IMR-90 (cell line): ENCODE measurements around the gene TEPSIN. TPM values are rescaled to one million over a fixed set of nuclear protein-coding genes. Genes with fewer than 3 reads are reported as not detected.

ENCODE experiments used
- ATAC-seq: fragments of 200-7000 bp; cut with Tn5 transposase; 2 replicates; pipeline ENCODE4 v1.9.1; 2020; ENCODE audit warnings: low read depth, mild to moderate bottlenecking, moderate library complexity
- BruUV-seq: library from RNA; stranded (reverse); fragments of 400-500 nt; replicated peaks from 2 replicates; lab custom pipeline; 2021; lab: Mats Ljungman, UMichigan
- CTCF ChIA-PET: fragments of 300-600 bp; formaldehyde crosslinking; extraction: SDS; loops from one replicate; lab custom pipeline; 2021; ENCODE audit warnings: antibody characterized with exemption; lab: Yijun Ruan, JAX
- POLR2A ChIA-PET: fragments of 300-600 bp; sonication (Branson Sonifier 250); formaldehyde crosslinking; loops from one replicate; lab custom pipeline; 2022; ENCODE audit warnings: antibody characterized with exemption; ENCODE audit not compliant: unreplicated experiment; lab: Charles Lee
- DNase-seq: peaks from one replicate; pipeline ENCODE4 v3.0.0; 2013
- H2AFZ ChIP-seq: replicated peaks from 2 replicates; pipeline ENCODE3; 2013; ENCODE audit warnings: low read length, mild to moderate bottlenecking; ENCODE audit not compliant: poor library complexity
- H2AK5ac ChIP-seq: 2 replicates; pipeline ENCODE4 v1.6.1; 2013; ENCODE audit warnings: low read depth, low read length, inconsistent platforms
- H2AK9ac ChIP-seq: replicated peaks from 2 replicates; pipeline ENCODE3; 2013; ENCODE audit warnings: mild to moderate bottlenecking, low read depth, low read length, moderate library complexity; ENCODE audit not compliant: poor library complexity
- H2BK120ac ChIP-seq: 2 replicates; pipeline ENCODE4 v1.6.1; 2013; ENCODE audit warnings: low read depth, low read length, inconsistent platforms
- H2BK15ac ChIP-seq: 3 replicates; pipeline ENCODE4 v1.6.1; 2013; ENCODE audit warnings: low read depth, low read length, inconsistent platforms
- H2BK20ac ChIP-seq: 2 replicates; pipeline ENCODE4 v1.6.1; 2013; ENCODE audit warnings: low read depth, mild to moderate bottlenecking, inconsistent platforms, low read length, moderate library complexity
- H2BK5ac ChIP-seq: 2 replicates; pipeline ENCODE4 v1.6.1; 2013; ENCODE audit warnings: mild to moderate bottlenecking, low read depth, low read length, inconsistent platforms; ENCODE audit not compliant: poor library complexity, severe bottlenecking
- H3K14ac ChIP-seq: replicated peaks from 2 replicates; pipeline ENCODE4 v1.6.1; 2013; ENCODE audit warnings: low read depth, low read length, inconsistent platforms
- H3K18ac ChIP-seq: 2 replicates; pipeline ENCODE4 v1.6.1; 2013; ENCODE audit warnings: low read depth, low read length, control low read depth
- H3K23ac ChIP-seq: 2 replicates; pipeline ENCODE4 v1.6.1; 2013; ENCODE audit warnings: low read depth, low read length, inconsistent platforms
- H3K27ac ChIP-seq: 2 replicates; pipeline ENCODE4 v1.5.1; 2013; ENCODE audit warnings: mild to moderate bottlenecking, control low read depth, low read length; ENCODE audit not compliant: insufficient read depth
- H3K27me3 ChIP-seq: 2 replicates; pipeline ENCODE4 v1.6.1; 2013; ENCODE audit warnings: low read length; ENCODE audit not compliant: control insufficient read depth, insufficient read depth
- H3K36me3 ChIP-seq: 2 replicates; pipeline ENCODE4 v1.6.1; 2013; ENCODE audit warnings: low read length, mixed read lengths; ENCODE audit not compliant: control insufficient read depth, insufficient read depth
- H3K4ac ChIP-seq: 2 replicates; pipeline ENCODE4 v1.6.1; 2013; ENCODE audit warnings: low read depth, low read length, inconsistent platforms
- H3K4me1 ChIP-seq: 2 replicates; pipeline ENCODE4 v1.6.1; 2013; ENCODE audit warnings: low read length, mixed read lengths; ENCODE audit not compliant: control insufficient read depth, insufficient read depth
- H3K4me2 ChIP-seq: 2 replicates; pipeline ENCODE4 v1.6.1; 2013; ENCODE audit warnings: low read depth, mild to moderate bottlenecking, control low read depth, low read length, moderate library complexity
- H3K4me3 ChIP-seq: 2 replicates; pipeline ENCODE4 v1.5.1; 2013; ENCODE audit warnings: low read depth, mild to moderate bottlenecking, control low read depth, low read length, moderate library complexity; ENCODE audit not compliant: insufficient read depth
- H3K56ac ChIP-seq: 2 replicates; pipeline ENCODE4 v1.6.1; 2013; ENCODE audit warnings: low read length, inconsistent platforms; ENCODE audit not compliant: insufficient read depth; ENCODE audit errors: extremely low read depth
- H3K79me1 ChIP-seq, 2 experiments: 2 replicates each; pipeline ENCODE4 v1.6.1; 2013; ENCODE audit warnings: low read length in 2 of 2, inconsistent platforms in 1 of 2, low read depth in 1 of 2
- H3K9ac ChIP-seq: 2 replicates; pipeline ENCODE4 v1.6.1; 2013; ENCODE audit warnings: low read depth, low read length, control low read depth
- H3K9me1 ChIP-seq: 2 replicates; pipeline ENCODE4 v1.6.1; 2013; ENCODE audit warnings: low read length, inconsistent platforms; ENCODE audit not compliant: insufficient read depth
- H3K9me3 ChIP-seq: 2 replicates; pipeline ENCODE4 v1.6.1; 2013; ENCODE audit warnings: low read length; ENCODE audit not compliant: control insufficient read depth, insufficient read depth
- H4K20me1 ChIP-seq: 2 replicates; pipeline ENCODE4 v1.6.1; 2013; ENCODE audit warnings: low read length, inconsistent platforms; ENCODE audit not compliant: insufficient read depth
- H4K5ac ChIP-seq: 2 replicates; pipeline ENCODE4 v1.6.1; 2013; ENCODE audit warnings: mild to moderate bottlenecking, low read depth, low read length, control low read depth
- H4K8ac ChIP-seq, 2 experiments: 2 replicates each; pipeline ENCODE4 v1.6.1; 2013; ENCODE audit warnings: low read depth in 2 of 2, low read length in 2 of 2, control low read depth in 1 of 2, inconsistent platforms in 1 of 2
- H4K91ac ChIP-seq: 2 replicates; pipeline ENCODE4 v1.6.1; 2013; ENCODE audit warnings: low read depth, low read length, inconsistent platforms; ENCODE audit not compliant: insufficient read depth
- BHLHE40 ChIP-seq: fragments of 150-350 bp; IDR thresholded peaks from 2 replicates; pipeline ENCODE4 v1.6.1; 2016; ENCODE audit warnings: mild to moderate bottlenecking, low read depth, low read length
- CHD1 ChIP-seq: IDR thresholded peaks from 2 replicates; pipeline ENCODE4 v1.6.1; 2012; ENCODE audit warnings: low read depth, low read length, improper control_type of control experiment
- FOS ChIP-seq: fragments of 150-350 bp; IDR thresholded peaks from 2 replicates; pipeline ENCODE4 v1.6.1; 2016; ENCODE audit warnings: low read depth, low read length
- MAFK ChIP-seq: IDR thresholded peaks from 2 replicates; pipeline ENCODE4 v1.6.1; 2012; ENCODE audit warnings: low read depth, low read length, improper control_type of control experiment
- MAZ ChIP-seq: IDR thresholded peaks from 2 replicates; pipeline ENCODE4 v1.6.1; 2012; ENCODE audit warnings: low read depth, mild to moderate bottlenecking, low read length, improper control_type of control experiment, moderate library complexity, borderline replicate concordance
- POLR2A ChIP-seq: IDR thresholded peaks from 2 replicates; pipeline ENCODE4 v1.6.1; 2012; ENCODE audit warnings: mild to moderate bottlenecking, low read depth, low read length
- RAD21 ChIP-seq: IDR thresholded peaks from 2 replicates; pipeline ENCODE4 v1.6.1; 2012; ENCODE audit warnings: low read length, improper control_type of control experiment
- RCOR1 ChIP-seq: IDR thresholded peaks from 2 replicates; pipeline ENCODE4 v1.6.1; 2012; ENCODE audit warnings: mild to moderate bottlenecking, low read length, improper control_type of control experiment; ENCODE audit not compliant: insufficient replicate concordance
- RFX5 ChIP-seq: IDR thresholded peaks from 2 replicates; pipeline ENCODE4 v1.8.0; 2012; ENCODE audit warnings: low read depth, mild to moderate bottlenecking, low read length, moderate library complexity
- WGBS, 2 experiments: methylation state at CpG; one replicate each; pipeline versions ENCODE4 v1.1.5 to v1.1.7; 2013; ENCODE audit warnings: missing lambda C conversion rate in 2 of 2; ENCODE audit not compliant: insufficient read length in 1 of 2; ENCODE audit errors: extremely low coverage in 2 of 2; 5-methylcytosine and 5-hydroxymethylcytosine counted together
- dilution Hi-C: fragments of 300-500 bp; cut with HindIII; formaldehyde crosslinking; loops from one replicate; pipeline ENCODE4 v1.14.3; 2018; ENCODE audit warnings: low sequenced_read_pairs; ENCODE audit not compliant: unreplicated experiment
- in situ Hi-C: fragments of 300-500 bp; cut with MboI; formaldehyde crosslinking; loops from 3 replicates; pipeline ENCODE4 v1.14.3; 2019; ENCODE audit warnings: low sequenced_read_pairs, inconsistent platforms, mixed read lengths
- intact Hi-C: fragments of 100-400 bp; cut with micrococcal nuclease; formaldehyde crosslinking; loops from 2 replicates; pipeline ENCODE4 v1.10.0; 2022
- polyA plus RNA-seq, 3 experiments: library from polyadenylated mRNA; depleted of rRNA; stranded (reverse); fragments of >200 nt; gene quantifications; 2 replicates each; pipeline ENCODE4 v1.2.3, GENCODE V29; 2012; ENCODE audit warnings: low replicate concordance in 1 of 3
- total RNA-seq: library from RNA; depleted of rRNA; stranded (reverse); fragments of >200 nt; gene quantifications from 2 replicates; pipeline ENCODE4 v1.2.3, GENCODE V29; 2012
- TF ChIP-seq, protein P1 (sequence below): conservative IDR thresholded peaks from 2 replicates; pipeline ENCODE4 v1.5.1; 2012; ENCODE audit warnings: mild to moderate bottlenecking, low read depth, low read length, improper control_type of control experiment
- TF ChIP-seq, protein P2 (sequence below): fragments of 150-350 bp; IDR thresholded peaks from 2 replicates; pipeline ENCODE4 v1.6.1; 2016; ENCODE audit warnings: low read depth, mild to moderate bottlenecking, low read length, moderate library complexity, borderline replicate concordance

TEPSIN gene
- total and polyA plus RNA-seq, 2 of the 4 experiments (the other 2 are of a cell fraction), result 3.2 to 28.1 TPM

DNA sequence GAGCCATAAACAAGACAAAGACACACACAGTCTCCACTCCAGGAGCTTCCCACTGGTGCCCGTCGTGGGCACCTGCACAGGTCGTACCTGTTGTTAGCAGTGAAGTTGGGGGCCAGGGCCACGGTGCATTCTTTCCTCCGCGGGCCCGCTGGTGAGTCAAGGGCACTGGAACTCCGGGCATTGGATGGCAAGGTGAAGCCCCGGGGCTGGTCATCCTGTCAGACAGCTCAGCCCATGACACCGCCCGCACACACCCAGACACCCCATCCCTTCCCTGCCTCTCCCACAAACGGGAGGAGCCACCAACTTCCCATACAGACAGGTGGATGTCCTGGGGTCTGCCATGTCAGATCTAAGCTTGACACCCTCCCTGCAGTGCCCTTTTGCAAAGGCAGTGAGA lies 32.2 kb downstream of the TEPSIN start:
- no peak for TF ChIP-seq FOS
- no peak for TF ChIP-seq POLR2A
- TF ChIP-seq BHLHE40, result no peak
- TF ChIP-seq MAFK, result no peak
- no peak for TF ChIP-seq RFX5
- no peak for TF ChIP-seq RAD21
- TF ChIP-seq MAZ, result no peak
- TF ChIP-seq, protein P1, sequence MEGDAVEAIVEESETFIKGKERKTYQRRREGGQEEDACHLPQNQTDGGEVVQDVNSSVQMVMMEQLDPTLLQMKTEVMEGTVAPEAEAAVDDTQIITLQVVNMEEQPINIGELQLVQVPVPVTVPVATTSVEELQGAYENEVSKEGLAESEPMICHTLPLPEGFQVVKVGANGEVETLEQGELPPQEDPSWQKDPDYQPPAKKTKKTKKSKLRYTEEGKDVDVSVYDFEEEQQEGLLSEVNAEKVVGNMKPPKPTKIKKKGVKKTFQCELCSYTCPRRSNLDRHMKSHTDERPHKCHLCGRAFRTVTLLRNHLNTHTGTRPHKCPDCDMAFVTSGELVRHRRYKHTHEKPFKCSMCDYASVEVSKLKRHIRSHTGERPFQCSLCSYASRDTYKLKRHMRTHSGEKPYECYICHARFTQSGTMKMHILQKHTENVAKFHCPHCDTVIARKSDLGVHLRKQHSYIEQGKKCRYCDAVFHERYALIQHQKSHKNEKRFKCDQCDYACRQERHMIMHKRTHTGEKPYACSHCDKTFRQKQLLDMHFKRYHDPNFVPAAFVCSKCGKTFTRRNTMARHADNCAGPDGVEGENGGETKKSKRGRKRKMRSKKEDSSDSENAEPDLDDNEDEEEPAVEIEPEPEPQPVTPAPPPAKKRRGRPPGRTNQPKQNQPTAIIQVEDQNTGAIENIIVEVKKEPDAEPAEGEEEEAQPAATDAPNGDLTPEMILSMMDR, result no peak
- TF ChIP-seq CHD1, result no peak
- no peak for TF ChIP-seq RCOR1
- TF ChIP-seq, protein P2, sequence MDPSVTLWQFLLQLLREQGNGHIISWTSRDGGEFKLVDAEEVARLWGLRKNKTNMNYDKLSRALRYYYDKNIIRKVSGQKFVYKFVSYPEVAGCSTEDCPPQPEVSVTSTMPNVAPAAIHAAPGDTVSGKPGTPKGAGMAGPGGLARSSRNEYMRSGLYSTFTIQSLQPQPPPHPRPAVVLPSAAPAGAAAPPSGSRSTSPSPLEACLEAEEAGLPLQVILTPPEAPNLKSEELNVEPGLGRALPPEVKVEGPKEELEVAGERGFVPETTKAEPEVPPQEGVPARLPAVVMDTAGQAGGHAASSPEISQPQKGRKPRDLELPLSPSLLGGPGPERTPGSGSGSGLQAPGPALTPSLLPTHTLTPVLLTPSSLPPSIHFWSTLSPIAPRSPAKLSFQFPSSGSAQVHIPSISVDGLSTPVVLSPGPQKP, result no peak
- Histone ChIP-seq H3K4me3 (no peak overlapping the region), H3K18ac (no peak overlapping the region), H2AK5ac (no peak overlapping the region), H3K14ac (no peak overlapping the region), H4K8ac (no peak overlapping the region), H3K4me1 (no peaks in the 10 kb centered on the region), H3K9me3 (no peaks in the 10 kb centered on the region), H2BK15ac (no peak overlapping the region), H3K27me3 (no peaks in the 10 kb centered on the region), H4K5ac (no peak overlapping the region), H2BK5ac (no peak overlapping the region), H3K23ac (no peak overlapping the region), H2BK20ac (no peak overlapping the region), H2BK120ac (no peak overlapping the region), H3K79me1 (no peaks in the 10 kb centered on the region), H2AFZ (no peak overlapping the region), H3K9ac (no peak overlapping the region), H3K56ac (no peak overlapping the region), H3K27ac (no peak overlapping the region), H3K4ac (no peak overlapping the region), H2AK9ac (no peak overlapping the region), H4K91ac (no peak overlapping the region), H3K4me2 (no peak overlapping the region), H3K36me3 (peaks cover 5% of the 10 kb centered on the region; the same call in 1 of the 2 replicates), H3K9me1 (0 out of 2 replicates have a peak, but pooled peaks cover 6% of the 10 kb centered on the region), H4K20me1 (peaks cover 5% of the 10 kb centered on the region; the same call in 1 of the 2 replicates)
- WGBS, 2 experiments, result 100% methylated on average over 3 of the region's 12 CpGs; no CpG with 5 or more reads in 1 of the 2 experiments
- ChIA-PET CTCF (no interaction called here), POLR2A (no interaction called here)
- intact Hi-C loops (no loop called here), in situ Hi-C loops (no loop called here), dilution Hi-C loops (no loop called here)
- BruUV-seq, result no TSS peak
- ATAC-seq, result no peak
- DNase-seq, result no peak
